Measurements from ENCODE around the gene ABCG5.
A peak's percentile ranks its signal among the peaks of the same experiment; 100 is the strongest.

The ABCG5 gene

DNA sequence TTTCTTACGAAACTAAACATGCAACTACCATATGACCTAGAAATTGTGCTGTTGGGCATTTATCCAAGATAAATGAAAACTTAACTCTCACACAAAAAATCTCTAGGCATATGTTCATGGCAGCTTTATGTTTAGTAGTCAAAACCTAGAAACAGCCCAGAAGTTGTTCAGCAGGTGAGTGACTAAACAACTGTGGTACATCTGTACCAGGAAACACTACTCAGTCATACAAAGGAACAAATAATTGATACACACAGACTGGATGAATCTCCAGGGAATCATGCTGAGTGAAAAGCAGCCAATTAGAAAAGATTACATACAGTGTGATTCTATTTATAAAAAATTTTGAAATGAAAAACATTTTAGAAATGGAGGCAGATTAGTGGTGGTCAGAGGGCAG lies 35.5 kb downstream of the ABCG5 start:
- DNase-seq = no peak

DNA sequence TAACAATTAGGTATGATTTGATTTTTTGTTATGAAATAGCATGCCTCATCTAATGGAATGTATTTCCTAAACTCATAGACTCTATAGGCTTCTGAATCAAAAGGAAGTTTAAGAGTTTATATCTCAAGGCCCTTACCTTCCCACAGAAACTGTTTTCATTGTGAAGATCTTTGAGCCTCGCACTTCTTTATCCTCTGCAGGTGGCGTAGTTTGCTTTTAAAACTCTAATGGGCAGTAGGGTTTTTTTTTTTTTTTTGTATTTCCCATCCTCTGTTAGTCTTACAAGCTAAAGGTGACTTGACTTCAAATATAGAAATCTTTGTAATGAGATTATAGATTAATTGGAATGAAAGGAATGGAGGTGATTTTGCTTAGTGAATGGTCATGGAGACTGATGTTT lies 36.5 kb downstream of the ABCG5 start:
- no peak for DNase-seq

DNA sequence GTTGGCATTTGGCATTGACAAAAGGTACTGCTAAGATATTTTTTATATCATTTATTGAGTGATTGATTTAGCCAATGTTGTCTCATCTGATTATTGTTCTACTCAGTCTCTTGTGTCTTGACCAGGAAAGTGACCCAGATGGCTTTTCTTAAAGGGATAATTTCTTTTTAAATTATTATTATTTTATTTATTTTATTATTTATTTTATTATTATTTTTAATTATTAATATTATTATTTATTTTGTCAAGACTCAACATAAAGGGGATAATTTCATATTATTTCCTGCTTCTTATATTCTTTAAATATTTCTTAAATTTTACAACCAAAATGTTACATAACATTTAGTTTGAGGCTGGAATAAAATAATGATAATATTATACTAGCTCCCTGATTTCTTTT lies 37.7 kb downstream of the ABCG5 start:
- DNase-seq = no peak

DNA sequence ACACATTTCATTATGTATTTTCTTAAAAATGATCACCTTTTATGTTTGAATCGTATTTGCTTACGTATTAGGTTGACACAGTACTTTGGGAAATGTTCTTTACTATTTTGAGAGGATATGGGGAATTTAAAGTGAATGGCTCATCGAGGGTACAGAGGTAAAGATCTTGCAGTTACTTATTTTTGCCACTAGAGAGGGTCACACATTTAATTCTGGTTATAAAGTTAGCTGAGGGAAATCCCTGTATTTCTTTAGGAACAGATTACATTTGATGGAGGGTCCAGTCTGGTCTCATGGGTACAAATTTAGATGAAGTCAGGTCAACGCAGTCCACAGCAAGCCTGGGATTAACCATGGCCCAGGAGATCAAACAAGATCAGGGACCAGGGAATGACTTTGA lies 40.3 kb downstream of the ABCG5 start:
- no peak for DNase-seq

DNA sequence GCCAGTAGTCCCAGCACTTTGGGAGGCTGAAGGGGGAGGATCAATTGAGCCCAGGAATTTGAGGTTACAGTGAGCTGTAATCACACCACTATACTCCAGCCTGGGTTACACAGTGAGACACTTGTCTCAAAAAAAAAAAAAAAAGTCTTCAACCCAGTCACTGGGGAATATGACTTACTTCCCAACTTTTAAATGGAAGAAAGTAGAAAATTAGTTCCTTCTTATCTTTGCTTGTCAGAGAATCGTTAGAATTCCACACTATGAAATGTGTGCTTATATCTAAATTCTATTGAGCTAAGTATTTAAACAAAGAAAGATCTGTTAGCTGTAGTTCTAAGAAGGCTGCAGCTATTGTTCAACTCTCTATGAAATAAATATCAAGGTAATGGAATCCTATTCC lies 42.4 kb downstream of the ABCG5 start:
- no peak for DNase-seq

DNA sequence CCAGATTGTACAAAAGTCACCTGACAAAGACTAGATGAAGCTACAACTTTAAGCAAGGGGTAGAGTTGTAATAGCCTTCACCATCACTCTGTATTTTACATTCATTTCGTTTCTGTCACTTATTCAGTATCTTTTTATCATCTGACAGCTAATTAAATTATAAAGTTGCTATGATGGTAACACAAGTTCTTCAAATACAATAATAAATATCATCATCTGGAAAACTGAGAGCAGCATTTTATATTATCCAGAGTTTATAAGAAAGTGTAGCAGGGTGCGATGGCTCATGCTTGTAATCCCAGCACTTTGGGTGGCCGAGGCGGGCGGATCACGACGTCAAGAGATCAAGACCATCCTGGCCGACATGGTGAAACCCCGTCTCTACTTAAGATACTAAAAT lies 43.7 kb downstream of the ABCG5 start:
- no peak for DNase-seq

DNA sequence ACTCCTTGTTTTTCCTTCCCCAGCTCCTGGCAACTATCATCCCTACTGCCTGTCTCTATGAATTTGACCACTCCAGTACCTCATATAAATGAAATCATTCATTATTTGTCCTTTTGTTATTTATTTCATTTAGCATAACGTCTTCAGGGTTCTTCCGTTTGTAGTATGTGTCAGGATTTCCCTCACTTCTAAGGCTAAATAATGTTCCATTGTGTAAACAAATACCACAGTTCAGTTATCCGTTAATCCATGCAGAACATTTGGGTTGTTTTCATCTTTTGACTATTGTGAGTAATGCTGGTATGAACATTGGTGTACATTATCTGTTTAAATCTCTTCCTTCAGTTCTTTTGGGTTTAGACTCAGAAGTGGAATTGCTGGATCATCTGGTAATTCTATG lies 46.0 kb downstream of the ABCG5 start:
- DNase-seq = no peak

DNA sequence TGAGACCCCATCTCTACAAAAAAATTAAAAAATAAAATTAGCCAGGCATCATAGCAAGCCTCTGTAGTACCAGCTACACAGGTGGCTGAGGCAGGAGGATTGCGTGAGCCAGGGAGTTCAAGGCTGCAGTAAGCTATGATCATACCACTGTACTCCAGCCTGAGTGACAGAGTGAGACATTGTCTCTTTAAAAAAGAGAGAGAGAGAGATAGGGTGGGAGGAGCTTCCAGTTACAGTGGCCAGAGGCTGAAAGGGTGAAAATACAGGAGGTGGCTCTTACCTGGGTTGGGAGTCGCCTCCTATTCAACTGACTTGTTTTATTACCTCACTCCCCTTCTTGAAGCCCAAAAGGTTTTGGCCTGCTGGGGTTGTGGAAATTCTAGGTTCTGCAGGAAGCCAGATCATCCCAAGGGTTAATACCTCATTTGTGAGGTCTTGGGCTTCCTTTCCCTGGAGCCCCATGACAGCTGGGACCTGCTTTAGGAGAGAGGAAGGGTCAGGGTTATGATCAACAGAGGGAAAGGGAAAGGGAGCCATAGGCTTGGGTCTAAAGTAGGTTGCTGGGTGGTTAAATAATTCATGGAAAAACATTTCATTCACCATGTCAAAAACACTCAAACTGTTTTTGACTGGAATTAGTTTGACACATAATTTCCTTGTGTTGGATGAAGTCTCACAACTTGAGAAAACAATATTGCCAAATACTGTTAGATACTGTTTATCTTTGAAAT lies 47.4 kb downstream of the ABCG5 start:
- no peak for DNase-seq

DNA sequence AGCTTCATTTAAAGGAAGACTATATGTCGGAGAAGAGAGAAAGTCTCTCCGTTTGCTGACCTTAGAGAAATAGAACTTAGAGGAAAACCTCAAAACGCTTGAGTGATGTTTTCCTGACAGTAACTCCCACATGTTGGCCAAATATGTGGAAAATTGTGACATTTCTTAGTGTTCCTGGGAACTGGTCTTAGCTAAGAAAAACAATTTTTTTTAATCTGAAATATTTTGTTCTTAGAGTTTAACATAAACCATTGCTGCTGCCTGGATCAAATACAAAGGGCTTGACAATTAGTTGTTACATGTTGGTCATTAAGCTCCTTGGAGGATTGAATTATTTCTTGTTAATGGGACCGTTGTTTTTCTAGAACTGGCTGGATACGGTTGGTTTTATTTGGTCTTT lies 48.5 kb downstream of the ABCG5 start:
- no peak for DNase-seq

DNA sequence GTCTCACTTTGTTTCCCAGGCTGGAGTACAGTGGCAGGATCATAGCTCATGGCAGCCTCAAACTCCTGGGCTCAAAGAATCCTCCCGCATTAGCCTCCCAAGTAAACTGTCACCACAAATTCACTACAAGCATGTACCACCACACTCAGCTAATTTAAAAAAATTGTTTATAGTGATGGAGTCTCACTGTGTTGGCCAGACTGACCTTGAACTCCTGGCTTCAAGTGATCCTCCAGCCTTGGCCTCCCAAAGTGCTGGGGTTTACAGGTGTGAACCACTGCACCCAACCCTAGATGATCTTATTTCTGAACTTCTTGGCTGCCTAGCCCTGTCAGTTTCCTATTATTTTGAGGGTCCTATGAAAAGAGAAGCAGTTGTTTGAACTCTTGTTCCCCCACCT lies 50.0 kb downstream of the ABCG5 start:
- no peak for DNase-seq

DNA sequence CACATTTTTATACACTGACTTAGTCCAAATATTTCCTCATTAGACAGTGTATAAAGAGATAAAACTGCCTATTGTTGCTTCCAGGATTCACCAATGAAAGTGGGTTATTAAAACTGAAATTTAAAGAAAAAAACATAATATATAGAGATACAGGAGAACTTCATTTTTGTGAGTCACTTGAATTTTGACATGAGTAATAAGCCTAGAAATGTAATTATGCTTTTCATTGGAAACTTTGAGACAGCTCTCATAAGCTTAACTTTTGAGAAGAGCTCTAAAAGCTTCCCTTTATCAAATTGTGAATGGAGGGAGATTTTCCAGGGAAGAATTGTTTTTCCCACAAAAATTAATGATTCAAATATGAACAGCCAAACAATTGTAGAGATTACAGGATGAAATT lies 50.7 kb downstream of the ABCG5 start:
- no peak for DNase-seq

DNA sequence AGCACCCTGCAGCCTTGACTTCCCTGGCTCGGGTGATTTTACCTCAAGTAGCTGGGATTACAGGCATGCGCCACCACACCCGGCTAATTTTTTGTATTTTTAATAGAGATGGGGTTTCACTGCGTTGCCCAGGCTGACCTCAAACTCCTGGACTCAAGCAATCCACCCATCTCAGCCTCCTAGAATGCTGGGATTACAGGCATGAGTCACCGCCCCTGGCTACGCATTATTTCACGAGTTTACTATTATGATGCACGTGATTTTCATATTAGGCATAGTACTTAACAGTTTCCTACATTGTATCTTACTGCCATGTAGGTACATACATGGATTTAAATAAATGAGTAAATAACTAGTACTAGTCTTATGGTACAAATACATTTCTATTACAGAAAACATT lies 60.4 kb downstream of the ABCG5 start:
- no peak for DNase-seq

DNA sequence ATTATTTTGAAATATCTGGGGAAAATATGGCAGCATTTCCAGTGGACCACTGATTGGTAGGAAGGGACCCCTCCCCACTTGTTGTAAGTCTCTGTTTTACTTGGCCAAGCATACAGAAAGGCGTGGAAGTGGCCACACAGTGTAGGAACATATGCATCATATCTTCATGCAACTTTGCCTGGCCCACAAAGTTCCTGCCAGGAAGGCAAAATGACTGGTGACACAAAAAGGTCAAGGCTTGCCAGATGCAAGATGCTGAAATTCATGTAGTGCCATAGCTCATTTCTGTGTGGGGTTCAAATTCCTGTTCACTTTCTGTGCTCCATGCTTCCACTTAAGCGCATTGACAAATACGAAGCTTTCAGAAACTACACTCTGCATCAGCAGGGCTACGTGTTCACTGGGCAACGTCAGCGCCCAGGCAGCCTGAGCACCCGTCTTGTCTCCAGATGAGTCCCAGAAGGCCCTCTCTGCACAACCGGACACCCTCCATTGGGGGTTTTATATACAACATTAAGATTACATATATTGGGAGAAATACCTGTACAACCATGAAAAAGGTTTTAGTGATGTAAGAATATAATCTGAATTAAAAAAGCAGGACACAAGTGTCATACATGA lies 61.2 kb downstream of the ABCG5 start:
- no peak for DNase-seq

DNA sequence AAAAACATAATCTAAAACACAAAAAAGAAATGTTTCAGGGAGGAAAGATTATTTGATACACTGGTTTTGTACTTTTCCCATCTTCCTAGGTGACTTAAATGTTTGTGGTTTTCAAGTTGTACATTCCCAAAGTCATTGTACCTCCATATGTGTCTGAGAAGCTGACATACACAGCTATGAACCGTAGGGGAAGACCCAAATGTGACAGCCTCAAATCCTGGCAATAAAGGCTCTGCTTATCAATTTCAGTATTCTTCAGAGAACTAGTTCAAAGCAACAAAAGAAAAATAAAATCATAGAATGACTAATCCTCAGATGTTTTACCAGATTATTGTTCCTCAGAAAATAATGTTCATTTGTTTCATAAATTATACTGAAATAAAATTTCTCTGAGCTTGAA lies 62.3 kb downstream of the ABCG5 start:
- DNase-seq = no peak

DNA sequence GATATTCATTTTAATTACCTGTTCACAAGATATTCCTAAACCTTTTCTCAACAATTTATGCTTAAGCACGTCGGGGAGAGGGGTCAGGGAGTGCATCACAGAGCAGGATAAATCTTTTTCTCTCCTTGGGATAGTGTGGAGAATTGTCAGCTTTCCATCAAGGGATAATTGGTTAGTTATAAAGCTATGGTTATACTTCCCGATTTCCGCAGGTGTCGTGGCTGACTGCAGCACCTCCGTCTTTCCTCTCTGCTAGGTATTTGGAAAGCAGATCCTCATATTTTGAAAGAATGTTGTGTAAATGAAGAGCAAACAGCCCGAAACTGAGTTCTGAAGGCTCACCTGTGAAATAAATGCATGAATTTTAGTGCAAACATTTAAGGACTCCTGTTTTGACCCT lies 64.0 kb downstream of the ABCG5 start:
- DNase-seq = no peak

DNA sequence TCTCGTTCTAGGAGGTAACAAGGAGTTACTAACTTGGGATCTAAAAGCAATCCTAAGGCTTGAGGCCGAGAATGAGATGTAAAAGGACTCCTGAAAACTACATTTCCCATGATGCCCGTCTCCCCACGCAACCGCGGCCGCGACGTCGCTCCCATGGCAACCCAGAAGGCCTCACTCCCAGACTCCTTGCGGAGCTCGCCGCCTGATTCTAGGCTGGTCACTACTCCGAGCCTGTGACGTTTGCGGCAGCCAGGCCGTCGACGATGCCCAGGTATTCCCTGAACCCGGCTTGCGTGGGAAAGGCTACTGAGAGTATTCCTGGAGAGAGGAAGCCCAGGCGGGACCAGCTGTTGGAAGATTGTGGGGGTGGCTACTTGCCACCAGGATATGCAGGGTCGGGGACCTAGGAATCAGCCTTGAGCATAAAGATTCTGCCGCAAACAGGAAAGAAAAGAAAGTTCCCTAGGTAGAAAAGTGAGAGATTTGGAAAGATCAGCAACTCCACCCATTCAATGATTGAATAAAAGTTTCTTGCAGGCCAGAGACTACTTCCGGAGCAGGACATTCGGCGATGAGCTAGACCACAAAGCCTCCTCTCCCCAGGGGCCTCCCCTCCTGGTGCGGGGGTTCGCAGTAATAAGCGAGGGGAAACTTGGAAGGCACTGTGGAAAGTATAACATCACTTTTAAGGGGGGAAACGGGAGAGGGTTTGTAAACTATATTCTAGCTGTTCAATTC lies 64.6 kb downstream of the ABCG5 start, which contains the start of gene DYNC2LI1:
Gene DYNC2LI1 (plus strand): TSS at position 164 of the 738 bp plus-strand sequence. CDS start 100 bp downstream, at position 264.
- peak; percentile 42 for DNase-seq

DNA sequence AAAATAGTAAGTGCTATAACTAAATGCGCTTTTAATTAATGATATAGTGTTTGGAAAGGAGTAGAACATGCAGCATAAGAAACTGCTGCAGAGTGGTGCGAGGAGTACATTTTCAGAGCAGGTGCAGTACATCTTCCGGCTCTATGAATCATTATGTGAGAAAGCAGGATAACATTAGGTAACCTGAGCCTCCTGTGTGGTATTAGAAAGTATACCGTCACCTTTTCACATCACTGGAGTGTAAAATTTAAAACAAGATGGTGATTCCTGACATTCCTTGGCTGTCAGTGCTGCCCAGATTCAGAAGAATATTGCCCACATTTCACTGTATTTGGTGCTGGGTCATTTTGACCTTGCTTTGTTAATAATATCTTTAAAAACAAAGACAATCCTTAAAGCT lies 72.6 kb downstream of the ABCG5 start:
- no peak for DNase-seq

DNA sequence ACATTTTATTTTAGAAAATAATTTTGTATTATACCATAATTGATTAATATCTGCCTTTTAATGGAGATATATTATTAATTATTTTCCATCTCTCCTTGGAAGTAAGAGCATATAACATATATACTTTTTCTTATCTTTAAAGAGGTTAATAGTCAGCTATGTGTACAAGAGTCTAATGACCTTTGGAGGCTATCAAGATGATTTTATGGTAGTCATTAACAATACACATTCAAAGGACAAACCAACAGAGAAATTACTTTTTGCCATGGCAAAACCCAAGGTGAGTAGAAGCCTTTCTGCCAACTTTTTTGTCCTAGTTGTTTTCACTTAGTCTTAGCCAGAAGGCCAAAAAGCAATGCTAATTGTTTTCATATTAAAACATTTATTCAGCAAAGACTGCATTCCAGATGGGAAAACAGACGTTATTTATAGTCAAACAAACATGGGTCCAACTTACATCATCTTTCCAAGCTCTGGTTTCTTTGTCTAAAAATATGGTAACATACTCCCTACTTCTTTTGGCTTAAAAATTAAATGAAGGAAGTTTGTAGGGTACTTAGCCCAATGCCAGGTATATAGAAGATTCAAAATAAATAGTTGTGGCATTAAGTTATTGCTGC lies 74.4 kb downstream of the ABCG5 start:
- no peak for DNase-seq

DNA sequence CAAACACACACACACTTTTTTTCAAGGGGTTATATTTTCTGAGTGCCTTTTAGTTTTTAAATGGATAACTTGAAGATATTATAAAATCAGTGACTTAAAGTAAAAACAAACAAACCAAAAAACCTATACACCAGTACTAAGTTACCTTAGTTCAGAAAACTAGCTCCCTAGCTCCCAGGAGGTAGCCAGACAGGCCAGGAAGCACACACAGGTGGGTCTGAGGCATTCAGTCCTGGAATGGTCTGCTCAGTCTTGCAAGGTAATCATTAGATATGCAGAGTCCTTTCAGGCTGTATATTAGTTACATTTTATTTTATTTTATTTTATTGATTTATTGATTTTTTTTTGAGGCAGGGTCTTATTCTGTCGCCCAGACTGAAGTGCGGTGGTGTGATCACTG lies 75.5 kb downstream of the ABCG5 start:
- no peak for DNase-seq
